Frontal cortex (tissue), 4 donors: ENCODE results near the gene RORC. TPM values are rescaled to one million over a fixed set of nuclear protein-coding genes. Genes with fewer than 3 reads are reported as not detected.
"Not testable (repeated sequence)": the region's sequence is repeated elsewhere in the genome, so short reads cannot be mapped to it uniquely, and the experiment has no call there.

Experiments
- DNase-seq, 2 donors: peaks; one replicate each; pipeline ENCODE4 v3.0.0; 2012; ENCODE audit warnings: low spot score in 2 of 2
- FAIRE-seq: peaks from 2 replicates; lab custom pipeline; 2012; peaks lifted over from hg19 to GRCh38; lab: Jason Lieb, UNC
- total RNA-seq: library from RNA; depleted of rRNA; stranded (reverse); fragments of >200 nt; gene quantifications from one replicate; pipeline ENCODE4 v1.2.3, GENCODE V29; 2014
- donor health status: control.
- donor health status: control.
- donor health status: control.

RORC gene
- total RNA-seq = under 0.01 TPM

DNA sequence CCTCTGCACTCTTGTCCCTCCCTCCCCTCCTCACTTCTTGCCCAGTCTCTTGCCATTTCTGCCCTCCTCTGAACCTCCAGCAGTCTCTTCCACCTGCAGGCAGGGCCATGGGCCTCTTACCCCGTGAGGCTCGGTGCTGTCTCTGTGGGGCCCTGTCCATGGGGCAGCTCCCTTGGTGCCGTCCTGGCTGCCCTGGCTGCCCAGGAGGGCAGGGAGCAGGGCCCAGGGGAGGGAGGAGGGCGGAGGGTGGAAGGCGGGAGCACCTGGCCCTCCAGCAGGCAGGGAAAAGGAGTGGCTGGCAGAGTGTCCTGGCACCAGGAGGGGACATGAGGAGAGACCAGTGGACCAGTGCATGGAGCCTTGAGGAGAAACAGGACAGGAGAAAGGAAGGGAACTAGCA lies at the start of gene RORC:
Gene RORC (minus strand): TSS at position 198 of the 400 bp plus-strand sequence. CDS start 38 bp downstream, at position 160.
- DNase-seq (no peak), FAIRE-seq (no peak)

DNA sequence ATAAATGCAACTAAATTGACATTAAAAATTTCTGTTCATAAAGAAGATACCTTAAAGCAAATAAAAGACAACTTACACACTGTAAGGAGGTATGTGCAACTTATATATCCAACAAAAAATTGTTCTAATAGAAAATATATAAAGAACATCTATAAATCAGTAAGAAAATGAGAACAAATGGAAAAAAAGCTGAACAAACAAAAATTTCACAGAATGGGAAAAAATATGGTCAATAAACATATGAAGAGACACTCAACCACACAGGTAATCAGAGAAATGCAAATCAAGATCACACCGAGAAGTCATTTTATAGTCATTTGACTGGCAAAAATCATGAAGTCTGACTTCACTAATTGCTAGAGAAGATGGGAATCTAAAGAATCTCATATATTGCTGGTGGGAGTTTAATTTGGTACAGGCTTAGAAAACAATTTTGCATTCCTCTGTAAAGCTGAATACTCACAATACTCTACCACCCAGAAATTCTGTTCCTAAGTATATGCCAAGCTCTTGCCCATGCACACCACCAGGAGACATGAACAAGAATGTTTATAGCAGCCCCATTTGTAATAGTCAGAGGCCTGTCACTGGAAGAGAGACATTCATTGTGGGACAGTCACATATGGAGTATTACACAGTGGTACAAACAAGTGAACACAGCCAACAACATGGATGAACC lies 44.0 kb upstream of the RORC start:
- FAIRE-seq = no peak
- no peak for DNase-seq

DNA sequence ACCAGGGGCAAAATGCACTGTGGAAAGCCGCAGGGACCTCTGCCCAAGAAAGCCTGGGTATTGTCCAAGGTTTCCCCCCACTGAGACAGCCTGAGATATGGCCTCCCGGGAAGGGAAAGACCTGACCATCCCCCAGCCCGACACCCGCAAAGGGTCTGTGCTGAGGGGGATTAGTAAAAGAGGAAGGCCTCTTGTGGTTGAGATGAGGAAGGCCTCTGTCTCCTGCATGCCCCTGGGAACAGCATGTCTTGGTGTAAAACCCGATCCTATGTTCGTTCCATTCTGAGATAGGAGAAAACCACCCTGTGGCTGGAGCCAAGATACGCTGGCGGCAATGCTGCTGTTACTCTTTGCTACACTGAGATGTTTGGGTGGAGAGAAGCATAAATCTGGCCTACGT lies 41.2 kb upstream of the RORC start:
- not testable (repeated sequence) for DNase-seq, FAIRE-seq

DNA sequence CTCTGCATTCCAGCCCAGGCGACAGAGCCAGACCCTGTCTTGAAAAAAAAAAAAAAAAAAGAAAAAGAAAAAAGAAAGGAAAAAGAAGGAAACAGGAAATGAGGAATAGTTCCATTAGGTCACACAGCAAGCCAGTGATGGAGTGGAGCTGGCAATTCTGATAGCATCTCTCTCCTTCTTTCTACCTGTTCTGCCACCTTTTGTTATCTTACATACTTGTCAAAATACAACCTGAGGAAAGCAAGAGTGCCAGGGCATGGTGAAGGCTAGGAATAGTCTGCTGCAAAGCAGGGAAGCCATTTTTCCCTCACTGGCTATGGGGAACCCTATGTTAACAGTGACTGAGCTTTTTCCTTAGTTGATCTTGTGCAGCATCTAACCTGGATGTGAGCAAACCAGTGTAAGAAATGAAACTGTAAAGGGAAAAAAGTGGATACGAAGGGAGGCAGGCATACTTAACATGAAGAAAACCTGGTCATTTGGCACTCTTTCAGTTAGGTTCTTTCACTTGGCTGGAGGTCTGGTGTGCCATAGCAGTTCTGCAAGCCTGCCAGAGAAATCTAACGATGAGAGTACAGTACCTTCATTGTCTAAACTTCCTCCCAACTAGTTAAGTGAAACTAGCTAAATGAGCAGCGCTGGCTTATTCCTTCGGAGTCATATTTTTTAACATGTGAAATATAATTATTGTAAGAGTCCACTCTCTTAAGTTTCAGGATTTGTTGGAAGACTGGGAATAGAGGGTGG lies 39.9 kb upstream of the RORC start:
- no peak for FAIRE-seq
- no peak for DNase-seq

DNA sequence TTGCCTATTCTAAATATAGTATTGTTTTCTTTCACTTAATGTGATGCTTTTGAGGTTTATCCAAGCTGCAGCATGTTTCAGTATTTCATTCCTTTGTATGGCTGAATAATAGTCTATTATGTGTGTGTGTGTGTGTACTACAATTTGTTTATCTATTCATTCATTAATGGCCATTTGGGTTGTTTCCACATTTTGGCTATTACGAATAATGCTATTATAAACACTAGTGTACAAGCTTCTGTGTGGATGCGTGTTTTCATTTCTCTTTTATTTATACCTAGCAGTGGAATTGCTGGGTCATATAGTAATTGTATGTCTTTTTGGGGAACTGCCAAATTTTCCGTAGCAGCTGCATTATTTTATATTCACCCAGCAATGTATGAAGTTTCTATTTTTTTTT lies 36.9 kb upstream of the RORC start:
- FAIRE-seq (no peak), DNase-seq (no peak)

DNA sequence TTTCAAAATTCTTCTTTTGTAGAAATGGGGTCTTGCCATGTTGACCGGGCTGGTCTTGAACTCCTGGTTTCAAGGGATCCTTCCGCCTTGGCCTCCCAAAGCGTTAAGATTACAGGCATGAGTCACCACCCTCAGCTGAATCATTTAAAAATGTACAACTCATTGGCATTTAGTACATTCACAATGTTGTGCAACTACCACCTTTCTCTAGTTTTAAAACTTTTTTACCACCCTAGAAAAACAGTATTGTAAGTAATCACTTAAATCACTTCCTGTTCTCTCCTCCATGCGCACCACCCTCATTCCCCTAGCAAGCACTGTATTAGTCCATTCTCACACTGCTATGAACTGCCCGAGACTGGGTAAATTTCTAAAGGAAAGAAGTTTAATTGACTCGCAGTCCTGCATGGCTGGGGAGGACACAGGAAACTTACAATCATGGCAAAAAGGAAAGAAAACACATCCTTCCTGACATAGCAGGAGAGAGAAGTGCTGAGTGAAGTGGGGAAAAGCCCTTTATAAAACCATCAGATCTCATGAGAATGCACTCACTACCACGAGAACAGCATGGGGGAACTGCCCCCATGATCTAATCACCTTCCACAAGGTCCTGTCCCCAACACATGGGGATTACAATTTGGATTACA lies 36.3 kb upstream of the RORC start:
- FAIRE-seq = no peak
- no peak for DNase-seq

DNA sequence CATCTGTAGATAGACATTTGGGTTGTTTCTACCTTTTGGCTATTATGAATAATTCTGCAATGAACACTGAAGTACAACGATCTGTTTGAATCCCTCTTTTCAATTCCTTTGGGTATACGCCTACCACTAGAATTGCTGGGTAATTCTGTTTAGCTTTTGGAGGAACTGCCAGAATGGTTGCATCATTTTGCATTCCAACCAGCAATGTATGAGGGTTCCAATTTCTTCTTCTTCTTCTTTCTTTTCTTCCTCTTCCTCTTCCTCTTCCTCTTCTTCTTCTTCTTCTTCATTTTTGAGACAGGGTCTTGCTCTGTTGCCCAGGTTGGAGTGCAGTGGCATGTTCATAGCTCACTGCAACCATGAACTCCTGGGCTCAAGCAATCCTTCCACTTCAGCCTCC lies 35.7 kb upstream of the RORC start:
- no peak for DNase-seq
- FAIRE-seq = no peak

DNA sequence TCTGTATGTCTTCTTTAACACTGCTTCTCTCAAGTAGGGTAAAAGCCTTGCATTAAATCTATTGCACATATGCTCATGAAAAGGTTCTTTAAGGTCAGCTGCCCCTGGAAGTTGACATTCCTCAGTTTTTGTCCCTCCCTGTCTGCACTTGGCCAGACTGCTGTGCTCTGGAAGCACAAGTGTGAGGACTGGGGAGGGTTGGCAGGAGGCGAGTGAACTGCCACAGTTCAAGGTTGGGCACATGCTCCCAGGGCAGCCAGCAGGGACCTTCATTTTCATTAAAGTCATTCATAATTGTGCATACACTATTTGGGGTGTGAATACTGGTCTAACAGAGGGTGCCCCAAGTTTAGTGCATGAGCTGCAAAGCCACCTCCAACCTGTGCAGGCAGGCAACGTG lies 32.8 kb upstream of the RORC start:
- no peak for DNase-seq
- no peak for FAIRE-seq

DNA sequence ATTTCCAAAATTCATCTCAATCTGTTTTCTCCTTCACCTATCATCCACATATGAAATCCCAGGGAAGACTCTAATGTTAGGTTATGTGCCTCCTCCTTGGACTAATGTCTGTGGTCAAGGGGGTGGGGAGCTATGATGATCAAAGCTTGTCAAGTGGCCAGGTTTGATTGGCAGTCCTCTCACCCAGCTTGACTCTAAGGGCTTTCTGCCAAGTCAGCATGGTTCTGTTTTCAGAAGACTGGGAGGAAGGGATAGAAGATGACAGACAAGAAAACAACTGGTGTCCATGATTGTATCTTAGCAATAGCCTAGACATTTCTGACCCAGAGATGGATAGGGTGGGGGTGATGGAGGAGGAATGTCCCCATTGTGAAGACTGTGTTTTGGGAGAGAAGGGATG lies 31.0 kb upstream of the RORC start:
- no peak for DNase-seq
- FAIRE-seq = no peak

DNA sequence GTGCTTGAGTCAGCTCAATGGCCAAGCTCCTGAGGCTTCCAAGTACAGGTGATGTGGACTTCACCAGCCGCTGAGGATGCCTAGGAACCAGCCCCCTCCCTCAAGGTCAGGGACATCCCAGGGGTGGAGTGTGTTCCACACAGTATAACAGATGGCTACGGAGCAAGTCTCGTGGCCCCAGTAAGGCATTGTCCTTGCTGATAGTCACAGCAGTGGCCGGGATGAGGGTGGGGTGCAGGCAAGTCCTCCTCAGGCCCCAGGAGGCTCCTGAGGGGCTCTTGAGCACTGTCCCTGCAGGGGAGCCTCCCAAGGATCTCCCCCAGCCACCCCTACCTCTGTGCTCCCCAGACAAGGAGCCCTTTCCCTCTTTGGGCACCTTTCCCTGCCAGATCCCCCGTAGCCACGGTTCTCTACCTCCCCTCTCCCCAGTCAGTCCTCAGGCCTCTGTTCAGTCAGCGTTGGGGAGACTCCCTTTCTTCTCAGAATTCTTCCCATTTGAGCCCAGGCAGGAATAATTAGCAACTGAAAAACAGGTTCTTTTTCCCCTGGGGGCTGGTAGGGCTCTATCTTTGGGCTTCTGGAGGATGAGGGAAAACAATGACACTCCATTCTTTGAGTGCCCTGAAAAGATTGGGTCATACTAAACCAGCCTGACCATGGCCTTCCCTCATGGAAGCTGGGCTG lies 29.0 kb upstream of the RORC start:
- FAIRE-seq (no peak), DNase-seq (no peak)

DNA sequence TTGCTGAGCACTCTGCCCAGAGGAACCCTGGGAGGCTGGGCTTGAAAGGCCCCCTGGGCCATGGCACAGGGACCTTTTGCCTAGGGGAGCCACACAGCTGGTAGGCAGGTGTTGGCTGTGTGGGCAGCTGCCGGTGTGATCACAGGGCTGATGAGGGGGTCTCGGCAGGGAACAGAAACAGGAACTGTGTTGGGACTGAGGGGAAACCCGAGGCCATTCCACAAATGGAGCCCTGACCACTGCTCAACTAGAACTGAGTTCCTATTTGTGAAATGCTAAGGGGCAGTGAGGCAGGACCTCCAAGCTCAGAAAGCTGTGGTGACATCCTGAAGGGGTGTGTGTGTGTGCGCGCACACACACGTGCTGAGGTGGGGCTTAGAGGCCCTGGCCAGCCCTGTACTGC lies 28.3 kb upstream of the RORC start:
- FAIRE-seq = no peak
- DNase-seq = no peak

DNA sequence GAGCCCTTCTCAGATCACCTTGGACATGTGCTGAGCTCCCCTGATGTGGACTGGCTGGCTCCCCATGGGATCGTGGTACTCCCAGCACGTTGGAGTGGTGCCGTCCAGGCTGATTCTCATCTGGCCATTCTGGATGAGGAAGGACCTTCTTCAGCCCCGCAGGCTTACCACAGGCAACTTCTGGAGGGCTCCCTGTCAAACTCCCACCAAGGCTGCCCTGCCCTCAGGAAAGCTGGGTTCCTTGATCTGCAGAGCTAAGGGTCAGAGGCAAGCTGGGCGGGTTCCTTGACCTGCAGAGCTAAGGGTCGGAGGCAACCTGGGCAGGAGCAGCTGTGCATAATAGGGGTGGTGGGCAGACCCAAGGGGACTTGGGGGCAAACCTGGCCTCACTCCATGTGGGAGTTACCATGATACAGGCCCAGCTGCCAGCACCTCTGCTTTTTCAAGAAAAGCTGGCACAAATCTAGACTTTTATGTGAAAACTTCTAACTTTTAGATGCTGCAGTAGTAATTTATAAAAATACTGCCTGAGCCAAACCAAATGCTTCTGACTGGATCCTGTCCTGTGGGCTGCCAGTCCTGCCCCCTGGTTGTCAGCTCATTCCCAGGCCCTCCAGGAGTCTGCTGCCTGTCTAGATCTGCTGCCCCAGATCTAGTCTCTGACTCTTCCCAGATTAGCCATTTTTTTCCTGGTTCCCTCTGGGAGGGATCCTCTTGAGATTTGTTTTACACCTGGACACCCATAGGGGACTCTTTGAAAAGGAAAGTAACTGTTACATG lies 27.5 kb upstream of the RORC start:
- no peak for FAIRE-seq

DNA sequence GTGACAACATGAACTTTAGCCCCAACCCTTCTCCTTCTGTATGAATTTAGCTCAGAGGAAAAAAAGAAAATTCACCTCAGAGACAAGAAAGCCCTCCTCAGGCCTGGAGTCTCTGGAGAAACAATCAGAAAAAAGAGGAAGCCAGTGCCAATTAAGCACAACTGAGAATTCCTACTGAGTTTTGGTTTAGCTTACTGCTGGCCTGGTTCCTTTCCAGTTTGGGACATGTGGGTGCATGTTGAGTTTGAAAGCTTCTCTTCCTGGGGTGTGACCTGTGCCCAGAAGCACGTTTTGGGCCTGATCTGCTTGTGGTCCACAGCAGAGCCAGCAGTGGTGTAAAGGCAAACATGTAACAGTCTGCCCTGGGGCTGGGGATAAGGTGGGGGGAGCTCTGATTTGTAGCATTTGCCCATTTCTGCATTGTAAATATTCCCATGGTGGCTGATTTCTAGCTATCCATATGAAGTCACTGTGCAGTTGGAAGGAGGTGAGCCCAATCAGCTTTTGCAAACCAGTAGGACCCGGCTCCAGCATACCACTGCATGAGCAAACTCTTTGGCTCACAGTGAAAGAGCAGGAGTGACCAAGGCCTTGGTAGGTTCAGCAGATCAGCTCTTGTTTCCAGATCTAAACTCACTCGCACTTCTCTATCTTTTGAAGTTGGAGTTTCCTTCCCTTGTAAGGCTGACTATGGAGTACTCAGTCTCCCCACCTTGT lies 26.6 kb upstream of the RORC start:
- DNase-seq = no peak
- FAIRE-seq = no peak

More for the DNA sequence above, 27.5 kb upstream of the RORC start:
- DNase-seq = no peak

DNA sequence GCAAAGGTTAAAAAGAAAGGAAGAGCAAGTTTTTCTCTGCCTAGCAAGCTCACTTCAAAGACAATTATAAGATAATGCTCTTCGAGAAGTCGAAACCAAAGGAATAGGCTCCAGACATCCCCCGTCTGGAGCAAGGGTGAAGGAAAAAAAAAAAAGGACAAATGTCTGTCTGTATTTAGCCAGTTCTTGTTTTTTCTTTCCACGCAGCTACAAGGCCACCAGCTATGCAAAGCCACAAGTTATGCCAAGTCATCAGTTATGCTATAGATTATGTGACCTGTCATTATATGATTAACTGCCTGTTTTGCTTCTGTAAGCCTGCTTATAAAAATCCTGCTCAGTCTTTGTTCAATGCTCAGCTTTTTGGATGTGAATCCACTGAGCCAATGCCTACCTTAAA lies 24.3 kb upstream of the RORC start:
- no peak for FAIRE-seq

DNA sequence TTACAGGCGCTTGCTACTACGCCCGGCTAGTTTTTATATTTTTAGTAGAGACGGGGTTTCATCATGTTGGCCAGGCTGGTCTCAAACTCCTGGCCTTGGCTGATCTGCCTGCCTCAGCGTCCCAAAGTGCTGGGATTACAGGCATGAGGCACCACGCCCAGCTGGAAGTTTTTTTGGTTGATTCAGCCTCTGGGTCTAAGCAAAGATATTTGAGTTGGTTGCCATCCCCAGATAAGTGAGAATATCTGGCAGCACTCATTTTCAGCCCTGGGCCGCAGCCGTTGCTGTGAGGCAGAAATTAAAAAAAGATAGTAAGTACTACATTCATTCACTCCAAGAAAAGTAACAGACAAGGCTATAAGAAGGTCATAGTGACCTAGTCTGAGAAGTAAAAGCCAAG lies 23.9 kb upstream of the RORC start:
- not testable (repeated sequence) for DNase-seq, FAIRE-seq

More for the DNA sequence above, 24.3 kb upstream of the RORC start:
- no peak for DNase-seq

DNA sequence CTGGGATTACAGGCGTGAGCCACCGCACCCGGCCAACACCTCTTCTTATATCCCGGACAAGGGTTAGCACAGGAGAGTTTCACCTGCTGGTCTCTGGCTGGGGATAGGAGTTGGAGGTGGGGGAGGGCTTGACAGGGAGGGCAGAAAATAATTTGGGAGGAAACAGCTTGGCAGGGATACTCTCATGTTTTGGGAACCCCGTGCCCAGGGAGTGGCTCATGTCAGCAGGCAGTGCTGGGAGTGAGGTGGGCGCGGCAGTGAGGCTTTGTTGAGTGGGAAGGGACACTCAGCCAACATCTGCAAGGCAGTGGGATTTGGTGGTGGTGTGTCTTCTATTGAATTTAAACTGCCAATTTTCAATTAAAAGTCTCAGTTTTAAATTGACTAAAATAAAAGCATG lies 23.1 kb upstream of the RORC start:
- FAIRE-seq = no peak

DNA sequence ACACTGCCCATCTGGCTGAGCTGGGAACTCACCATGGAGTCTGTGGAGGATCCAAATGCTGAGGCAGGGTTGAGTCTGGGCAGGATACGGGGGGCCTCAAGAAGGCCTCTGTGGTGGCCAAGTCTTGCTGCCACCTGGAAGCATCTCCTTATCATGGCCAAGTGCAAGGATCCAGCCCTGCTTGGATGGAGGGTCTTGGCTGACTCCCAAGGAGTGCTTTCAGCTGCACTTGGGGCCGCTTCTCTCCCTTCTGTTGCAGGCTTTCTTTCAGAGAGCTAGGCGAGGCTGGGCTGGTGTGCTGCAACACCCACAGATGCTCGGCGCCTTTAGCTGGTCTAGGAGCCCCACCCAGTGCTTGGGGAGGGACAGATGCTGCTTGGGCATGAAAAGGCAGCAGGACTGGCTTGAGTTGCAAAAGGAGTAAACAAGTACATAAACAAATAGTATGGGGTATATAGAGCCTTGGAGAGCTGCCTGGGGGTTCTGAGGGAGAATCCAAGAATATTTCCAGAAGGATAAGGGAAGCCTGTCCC lies 21.9 kb upstream of the RORC start, which contains the start of gene THEM5:
Gene THEM5 (minus strand): TSS at position 302 of the 533 bp plus-strand sequence. CDS start 147 bp downstream, at position 155.
- FAIRE-seq = no peak

More for the DNA sequence above, 23.1 kb upstream of the RORC start:
- DNase-seq = no peak

DNA sequence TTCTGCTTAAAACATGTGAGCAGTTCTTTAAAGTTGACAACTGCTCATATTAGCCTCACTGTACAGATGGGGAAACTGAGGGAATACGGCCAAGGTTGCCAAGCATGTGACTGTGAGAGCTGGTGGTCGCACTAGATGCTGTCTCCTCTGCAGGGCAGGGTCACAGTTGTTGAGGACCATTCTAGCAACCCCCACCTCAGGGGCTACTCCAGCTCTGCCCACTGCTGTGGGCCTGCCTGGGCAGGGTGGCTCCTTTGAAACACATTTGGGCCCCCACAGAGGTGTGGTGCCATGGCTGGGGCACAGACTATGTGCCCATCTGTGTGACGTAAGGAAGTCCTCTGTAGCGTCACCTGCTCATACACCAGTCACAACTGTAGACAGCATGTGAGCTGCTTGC lies 21.1 kb upstream of the RORC start:
- DNase-seq (no peak), FAIRE-seq (no peak)

More for the DNA sequence above, 21.9 kb upstream of the RORC start, which contains the start of gene THEM5:
- no peak for DNase-seq

DNA sequence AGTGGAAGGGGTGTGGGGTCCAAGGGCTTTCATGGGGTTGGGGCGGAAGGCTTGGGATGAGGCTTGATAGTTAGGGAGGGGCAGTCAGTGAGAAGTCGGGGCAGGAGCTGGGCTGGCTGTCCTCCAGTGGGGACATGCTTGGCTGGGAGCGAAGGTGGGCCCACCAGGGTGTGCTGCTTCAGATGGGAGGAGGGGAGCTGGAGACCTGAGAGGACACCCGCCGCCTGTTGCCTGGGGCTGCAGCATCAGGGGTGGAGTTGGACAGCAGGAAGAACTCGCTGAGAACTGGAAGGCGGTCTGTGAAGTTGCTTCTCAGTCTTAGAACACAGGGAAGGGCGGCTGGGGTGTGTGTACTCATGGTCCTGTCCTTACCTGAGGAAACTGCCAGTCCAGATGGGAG lies 20.3 kb upstream of the RORC start:
- no peak for DNase-seq
- FAIRE-seq = no peak
